Prostate gland (tissue), 2 donors: ENCODE results near the gene SEPHS1.

Experiments used
- POLR2A ChIP-seq: fragments of 450-650 bp; IDR thresholded peaks from one replicate; pipeline ENCODE4 v1.6.1; 2016; ENCODE audit warnings: antibody characterized with exemption, mild to moderate bottlenecking
- POLR2AphosphoS5 ChIP-seq: sonication (generic); formaldehyde crosslinking; IDR thresholded peaks from one replicate; pipeline ENCODE4 v1.6.1; 2017; ENCODE audit warnings: antibody characterized with exemption
- TF ChIP-seq, protein P1 (sequence below), 4 experiments: fragments of 200-600 bp in 2 of 4; fragments of 450-650 bp in 2 of 4; sonication (generic) in 2 of 4; IDR thresholded peaks; 1 replicate in 3 of 4; 2 replicates in 1 of 4; pipeline ENCODE4 v1.5.1; 2016 to 2019; ENCODE audit warnings: antibody characterized with exemption in 4 of 4, mild to moderate bottlenecking in 2 of 4, moderate library complexity in 2 of 4

DNA sequence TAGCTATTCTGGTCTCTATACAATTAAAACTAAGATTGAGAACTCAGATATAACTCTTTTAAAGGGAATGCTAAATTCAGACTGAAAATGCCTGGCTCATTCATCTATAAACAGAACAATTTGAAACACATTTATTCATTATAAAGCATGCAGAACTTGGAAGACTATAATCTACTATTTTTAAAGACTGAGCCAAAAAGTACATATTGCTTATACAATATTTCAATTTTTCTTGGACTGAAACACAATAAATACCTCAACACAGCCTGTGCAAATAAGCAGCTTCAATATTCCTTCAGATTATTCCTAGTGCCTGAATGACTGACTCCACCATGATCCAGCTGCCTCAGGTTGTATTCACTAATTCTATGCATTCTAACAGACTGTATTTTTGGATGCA, 32.7 kb downstream of the SEPHS1 start:
- TF ChIP-seq, protein P1, sequence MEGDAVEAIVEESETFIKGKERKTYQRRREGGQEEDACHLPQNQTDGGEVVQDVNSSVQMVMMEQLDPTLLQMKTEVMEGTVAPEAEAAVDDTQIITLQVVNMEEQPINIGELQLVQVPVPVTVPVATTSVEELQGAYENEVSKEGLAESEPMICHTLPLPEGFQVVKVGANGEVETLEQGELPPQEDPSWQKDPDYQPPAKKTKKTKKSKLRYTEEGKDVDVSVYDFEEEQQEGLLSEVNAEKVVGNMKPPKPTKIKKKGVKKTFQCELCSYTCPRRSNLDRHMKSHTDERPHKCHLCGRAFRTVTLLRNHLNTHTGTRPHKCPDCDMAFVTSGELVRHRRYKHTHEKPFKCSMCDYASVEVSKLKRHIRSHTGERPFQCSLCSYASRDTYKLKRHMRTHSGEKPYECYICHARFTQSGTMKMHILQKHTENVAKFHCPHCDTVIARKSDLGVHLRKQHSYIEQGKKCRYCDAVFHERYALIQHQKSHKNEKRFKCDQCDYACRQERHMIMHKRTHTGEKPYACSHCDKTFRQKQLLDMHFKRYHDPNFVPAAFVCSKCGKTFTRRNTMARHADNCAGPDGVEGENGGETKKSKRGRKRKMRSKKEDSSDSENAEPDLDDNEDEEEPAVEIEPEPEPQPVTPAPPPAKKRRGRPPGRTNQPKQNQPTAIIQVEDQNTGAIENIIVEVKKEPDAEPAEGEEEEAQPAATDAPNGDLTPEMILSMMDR (IDR thresholded peaks at IDR 0.05), result no peak
- TF ChIP-seq POLR2AphosphoS5 (no peak), POLR2A (no peak)
